Cerebellar cortex (tissue), 1 donor: ENCODE results near the gene MACROD2.
A peak's percentile ranks its signal among the peaks of the same experiment; 100 is the strongest.

Source experiments
- DNase-seq: peaks from one replicate; pipeline ENCODE4 v3.0.0-alpha.2; 2015; ENCODE audit warnings: low spot score

The MACROD2 gene

GRCh38 chr20:14410869-14411555 is 415.7 kb downstream of the MACROD2 start:
- no peak for DNase-seq

- no peak for DNase-seq
Measured at GRCh38 chr20:14412065-14412681, 416.9 kb downstream of the MACROD2 start.

GRCh38 chr20:14413835-14414234 is 418.5 kb downstream of the MACROD2 start:
- no peak for DNase-seq

GRCh38 chr20:14414560-14414959 is 419.2 kb downstream of the MACROD2 start:
- DNase-seq = no peak

GRCh38 chr20:14415467-14415866 is 420.2 kb downstream of the MACROD2 start:
- no peak for DNase-seq

GRCh38 chr20:14418376-14418775 is 423.1 kb downstream of the MACROD2 start:
- no peak for DNase-seq

GRCh38 chr20:14422892-14423291 is 427.6 kb downstream of the MACROD2 start:
- DNase-seq = no peak

GRCh38 chr20:14431568-14431967 is 436.3 kb downstream of the MACROD2 start:
- DNase-seq = no peak

- no peak for DNase-seq
Measured at GRCh38 chr20:14432085-14432484, 436.8 kb downstream of the MACROD2 start.

- no peak for DNase-seq
Measured at GRCh38 chr20:14432597-14432996, 437.3 kb downstream of the MACROD2 start.

GRCh38 chr20:14434384-14435136 is 439.2 kb downstream of the MACROD2 start:
- DNase-seq = no peak

GRCh38 chr20:14441201-14441600 is 445.9 kb downstream of the MACROD2 start:
- DNase-seq = no peak

- DNase-seq = no peak
Measured at GRCh38 chr20:14444106-14444505, 448.8 kb downstream of the MACROD2 start.

GRCh38 chr20:14445310-14445709 is 450.0 kb downstream of the MACROD2 start:
- DNase-seq = no peak

- DNase-seq = no peak
Measured at GRCh38 chr20:14445902-14446301, 450.6 kb downstream of the MACROD2 start.

- no peak for DNase-seq
Measured at GRCh38 chr20:14446446-14446845, 451.1 kb downstream of the MACROD2 start.

GRCh38 chr20:14449323-14449722 is 454.0 kb downstream of the MACROD2 start:
- DNase-seq = no peak

GRCh38 chr20:14450256-14450655 is 454.9 kb downstream of the MACROD2 start:
- no peak for DNase-seq

- DNase-seq = no peak
Measured at GRCh38 chr20:14451458-14451857, 456.1 kb downstream of the MACROD2 start.

GRCh38 chr20:14453259-14453658 is 457.9 kb downstream of the MACROD2 start:
- no peak for DNase-seq

GRCh38 chr20:14454296-14454695 is 459.0 kb downstream of the MACROD2 start:
- no peak for DNase-seq

GRCh38 chr20:14467104-14467827 is 471.9 kb downstream of the MACROD2 start:
- DNase-seq = peak; percentile 20
